HTR-8/SVneo (cell line): ENCODE measurements around the gene RAB5B.
"Not testable (repeated sequence)": the region's sequence is repeated elsewhere in the genome, so short reads cannot be mapped to it uniquely, and the experiment has no call there.

Experiments
- DNase-seq: peaks from one replicate; pipeline ENCODE4 v3.0.0; 2011; ENCODE audit warnings: low spot score, mixed read lengths; ENCODE audit not compliant: insufficient read length
- FAIRE-seq: peaks from 2 replicates; lab custom pipeline; 2011; peaks lifted over from hg19 to GRCh38; lab: Jason Lieb, UNC

The RAB5B gene

GRCh38 chr12:55981882-55982281 is 8.0 kb downstream of the RAB5B start:
- DNase-seq, FAIRE-seq: not testable (repeated sequence)

DNA sequence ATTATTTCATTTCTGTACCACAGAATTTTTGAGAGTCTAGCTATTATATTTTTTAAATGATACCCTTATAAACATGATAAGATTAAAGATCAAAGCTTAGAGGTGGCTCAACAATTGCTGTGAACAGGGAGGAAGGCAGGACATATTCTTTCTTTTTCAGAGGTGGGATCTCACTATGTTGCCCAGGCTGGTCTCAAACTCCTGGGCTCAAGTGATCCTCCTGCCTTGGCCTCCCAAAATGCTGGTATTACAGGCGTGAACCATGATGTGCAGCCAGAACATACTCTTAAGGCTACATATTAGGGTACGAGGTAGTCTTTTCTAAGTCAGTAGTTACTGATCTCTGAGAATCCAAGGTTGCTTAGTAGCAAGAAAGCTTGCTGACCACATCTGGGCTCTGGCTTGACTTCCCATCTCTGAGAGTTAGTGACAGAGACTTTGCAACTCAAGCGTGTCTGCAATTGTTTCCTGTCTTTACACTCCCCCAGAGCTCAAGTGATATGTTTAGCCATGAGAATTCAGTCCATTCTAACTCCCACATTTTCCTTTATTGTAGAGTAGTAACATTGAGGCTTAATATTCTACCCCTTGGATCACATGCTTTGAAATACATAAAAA is 8.6 kb downstream of the RAB5B start:
- FAIRE-seq (no peak), DNase-seq (no peak)

- FAIRE-seq = no peak
- no peak for DNase-seq
These were observed 9.5 kb downstream of the RAB5B start for GRCh38 chr12:55983232-55983842.

DNA sequence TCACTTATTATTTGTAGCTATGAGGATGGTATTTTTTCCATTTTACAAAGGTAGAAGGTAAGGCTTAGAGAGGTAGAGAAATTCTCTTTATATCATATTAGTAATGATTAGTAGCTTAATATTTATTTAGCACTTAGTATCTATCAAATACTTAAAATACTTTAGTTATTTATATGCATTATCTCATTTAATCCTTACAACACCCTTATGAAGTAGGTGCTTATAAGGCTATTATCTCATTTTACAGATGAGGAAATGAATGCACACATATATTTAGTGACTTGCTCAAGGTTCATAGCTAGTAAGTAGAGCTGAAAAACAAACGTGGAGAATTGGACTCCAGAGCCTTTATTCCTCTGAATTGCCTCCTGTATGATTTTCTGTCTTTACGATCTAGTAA is 11.0 kb downstream of the RAB5B start:
- no peak for FAIRE-seq
- no peak for DNase-seq

DNA sequence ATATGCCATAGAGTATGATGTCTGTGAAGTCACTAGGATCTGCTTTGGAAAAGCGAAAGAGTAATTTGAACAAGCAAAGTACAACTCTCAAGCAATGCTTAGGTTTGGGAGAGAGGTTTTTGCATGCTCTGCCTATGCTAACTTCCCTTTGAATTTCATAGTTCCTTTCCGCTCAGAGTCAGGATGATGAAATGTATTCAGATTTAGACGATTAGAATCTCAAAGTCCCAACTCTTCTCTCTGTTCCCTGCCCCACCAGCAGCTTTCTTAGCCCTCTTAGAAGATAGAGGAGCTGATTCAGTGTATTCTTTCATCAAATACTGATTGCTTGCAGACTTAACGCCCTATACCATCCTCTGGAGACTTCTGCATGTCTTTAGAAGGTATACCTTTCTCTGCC is 11.5 kb downstream of the RAB5B start:
- DNase-seq (no peak), FAIRE-seq (no peak)

DNA sequence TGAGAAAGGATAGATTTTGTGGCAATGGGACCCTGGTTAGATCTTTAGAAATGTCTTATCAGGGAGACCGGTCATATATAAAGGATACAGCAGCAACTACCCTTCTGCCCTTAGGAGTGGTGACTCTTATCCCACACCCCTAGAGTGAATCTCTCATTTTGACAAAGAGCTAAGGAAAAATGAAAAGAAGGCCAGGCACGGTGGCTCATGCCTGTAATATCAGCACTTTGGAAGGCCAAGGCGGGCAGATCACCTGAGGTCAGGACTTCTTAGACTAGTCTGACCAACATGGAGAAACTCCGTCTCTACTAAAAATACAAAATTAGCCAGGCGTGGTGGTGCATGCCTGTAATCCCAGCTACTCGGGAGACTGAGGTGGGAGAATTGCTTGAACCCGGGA is 12.1 kb downstream of the RAB5B start:
- FAIRE-seq, DNase-seq: not testable (repeated sequence)

DNA sequence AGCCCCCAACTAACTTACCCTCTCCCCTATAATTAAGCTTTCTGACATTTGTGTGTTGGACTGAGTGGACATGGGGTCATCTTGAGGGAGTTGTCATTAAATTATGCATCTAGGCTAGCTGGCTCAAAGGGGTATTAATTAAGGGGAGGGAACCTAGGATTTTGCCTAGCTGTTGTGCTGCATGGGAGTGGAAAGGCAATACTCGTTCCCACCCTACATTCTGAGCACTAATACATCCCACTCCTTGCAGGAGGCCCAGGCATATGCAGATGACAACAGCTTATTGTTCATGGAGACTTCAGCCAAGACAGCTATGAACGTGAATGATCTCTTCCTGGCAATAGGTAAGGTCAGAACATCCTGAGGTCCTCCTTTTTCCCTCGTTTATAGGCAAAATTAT is 17.2 kb downstream of the RAB5B start:
- FAIRE-seq (no peak), DNase-seq (no peak)

- no peak for FAIRE-seq
- no peak for DNase-seq
These were observed 19.5 kb downstream of the RAB5B start for GRCh38 chr12:55993230-55993853.

GRCh38 chr12:55995366-55995765 is 21.5 kb downstream of the RAB5B start:
- no peak for DNase-seq
- FAIRE-seq = no peak

DNA sequence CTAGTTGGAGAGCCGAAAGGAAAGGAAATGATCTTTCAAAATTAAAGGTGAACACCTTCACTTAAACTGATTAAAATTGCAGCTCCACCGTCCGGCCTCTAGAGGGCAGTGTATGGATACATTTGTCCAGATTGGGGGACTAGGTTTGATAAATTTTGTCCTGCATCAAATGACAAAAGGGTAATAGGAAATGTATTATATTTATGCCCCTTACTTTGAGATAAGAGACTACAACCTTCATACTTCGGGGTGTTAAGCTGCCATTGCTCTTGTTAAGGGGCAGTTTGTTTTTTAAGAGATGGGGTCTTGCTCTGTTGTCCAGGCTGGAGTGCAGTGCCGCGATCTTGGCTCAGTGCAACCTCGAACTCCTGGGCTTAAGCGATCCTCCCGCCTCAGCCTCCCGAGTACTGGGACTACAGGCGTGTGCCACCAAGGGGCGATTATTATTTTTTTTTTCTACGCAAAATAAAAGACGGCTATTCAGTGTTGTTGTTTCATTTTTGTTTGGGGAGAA is 22.4 kb downstream of the RAB5B start:
- DNase-seq (peak; percentile 70), FAIRE-seq (no peak)

- DNase-seq = peak; percentile 99
- FAIRE-seq = peak; percentile 96
These were observed 23.0 kb downstream of the RAB5B start, which contains the start of gene SUOX for GRCh38 chr12:55996715-55997534. Gene SUOX, plus strand, starts transcription at chr12:55997276. Its CDS starts 4,946 bp downstream, at chr12:56002222.

DNA sequence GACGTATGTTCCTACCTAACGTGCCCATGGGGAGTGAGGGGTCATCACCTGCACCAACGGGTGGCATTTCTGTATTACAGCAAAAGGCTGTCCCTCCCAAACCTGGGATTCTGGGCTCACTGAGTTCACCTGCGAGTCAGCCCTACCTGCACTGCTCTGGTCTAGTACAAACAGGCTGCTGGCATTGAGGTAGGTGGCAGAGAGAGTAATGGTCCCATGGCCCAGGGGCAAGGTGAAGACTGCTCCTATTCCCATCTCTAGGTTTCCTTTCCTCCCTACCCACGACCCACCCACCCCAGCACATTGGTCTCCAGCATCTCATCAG is 23.6 kb downstream of the RAB5B start:
- FAIRE-seq (no peak), DNase-seq (no peak)

DNA sequence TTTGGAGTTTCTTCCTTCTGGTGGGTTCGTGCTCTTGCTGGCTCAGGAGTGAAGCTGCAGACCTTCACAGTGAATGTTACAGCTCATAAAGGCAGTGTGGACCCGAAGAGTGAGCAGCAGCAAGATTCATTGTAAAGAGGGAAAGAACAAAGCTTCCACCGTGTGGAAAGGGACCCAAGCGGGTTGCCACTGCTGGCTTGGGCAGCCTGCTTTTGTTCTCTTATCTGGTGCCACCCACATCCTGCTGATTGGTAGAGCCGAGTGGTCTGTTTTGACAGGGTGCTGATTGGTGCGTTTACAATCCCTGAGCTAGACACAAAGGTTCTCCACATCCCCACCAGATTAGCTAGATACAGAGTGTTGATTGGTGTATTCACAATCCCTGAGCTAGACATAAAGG is 25.6 kb downstream of the RAB5B start:
- not testable (repeated sequence) for DNase-seq, FAIRE-seq

- FAIRE-seq = not testable (repeated sequence)
These were observed 26.2 kb downstream of the RAB5B start for GRCh38 chr12:55999999-56000540.

GRCh38 chr12:56001487-56002100 is 27.7 kb downstream of the RAB5B start:
- DNase-seq (no peak), FAIRE-seq (no peak)

More at GRCh38 chr12:55999999-56000540, 26.2 kb downstream of the RAB5B start:
- not testable (repeated sequence) for DNase-seq

DNA sequence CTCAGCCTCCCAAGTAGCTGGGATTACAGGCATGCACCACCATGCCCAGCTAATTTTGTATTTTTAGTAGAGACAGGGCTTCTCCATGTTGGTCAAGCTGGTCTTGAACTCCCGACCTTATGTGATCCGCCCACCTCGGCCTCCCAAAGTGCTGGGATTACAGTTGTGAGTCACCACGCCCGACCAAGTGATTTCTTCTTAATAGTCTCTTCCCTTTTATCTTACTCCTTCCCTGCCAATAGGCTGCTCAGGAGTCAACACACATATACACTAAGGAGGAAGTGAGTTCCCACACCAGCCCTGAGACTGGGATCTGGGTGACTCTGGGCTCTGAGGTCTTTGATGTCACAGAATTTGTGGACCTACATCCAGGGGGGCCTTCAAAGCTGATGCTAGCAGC is 29.5 kb downstream of the RAB5B start:
- not testable (repeated sequence) for FAIRE-seq, DNase-seq

- FAIRE-seq = no peak
- DNase-seq = no peak
These were observed 30.3 kb downstream of the RAB5B start for GRCh38 chr12:56004211-56004610.

- FAIRE-seq (no peak), DNase-seq (peak; percentile 65)
These were observed 34.0 kb downstream of the RAB5B start for GRCh38 chr12:56007564-56008559.
